IPS-NIHi7 (cell line): ENCODE data around the gene C20orf144.
"Not testable (repeated sequence)": the region's sequence is repeated elsewhere in the genome, so short reads cannot be mapped to it uniquely, and the experiment has no call there.

Experiments used
- DNase-seq: peaks from one replicate; pipeline ENCODE4 v3.0.0; 2012; ENCODE audit warnings: mixed read lengths; ENCODE audit errors: extremely low spot score

The C20orf144 gene

GRCh38 chr20:33662172-33662571, at the start of gene C20orf144:
Gene C20orf144, plus strand, starts transcription at chr20:33662327. Its CDS starts 19 bp downstream, at chr20:33662346.
- no peak for DNase-seq

DNA sequence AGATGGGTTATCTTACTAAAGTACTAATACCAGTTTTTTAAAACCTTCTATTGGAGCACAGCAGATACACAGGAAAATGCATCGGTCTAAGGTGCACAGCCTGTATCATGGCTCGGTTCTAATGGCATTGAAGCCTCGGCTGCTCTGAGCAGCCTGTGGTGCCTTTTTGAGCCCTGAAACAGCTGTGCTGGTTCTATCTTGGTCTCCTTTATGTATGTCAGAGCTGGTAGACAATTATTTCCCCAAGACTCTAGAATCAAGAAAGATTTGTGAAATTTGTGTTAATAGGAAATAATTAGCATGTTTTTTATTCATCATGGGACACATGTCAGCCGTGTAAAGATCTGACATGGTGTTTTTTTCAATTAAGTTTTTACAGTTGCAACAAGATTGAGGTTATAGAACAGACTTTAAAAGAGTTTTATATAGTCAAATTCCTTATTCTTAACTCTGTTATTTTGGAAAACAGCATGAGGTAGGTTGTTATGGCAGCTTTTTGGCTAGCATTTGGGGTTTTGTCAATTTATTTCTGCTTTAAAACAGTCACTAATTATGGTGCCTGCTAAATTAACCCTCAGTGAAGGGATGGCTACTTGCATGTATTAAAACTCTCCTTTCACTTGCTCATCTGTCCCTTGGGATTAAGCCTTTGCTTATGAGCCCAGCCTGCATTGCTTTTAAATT, 40.3 kb upstream of the C20orf144 start:
- no peak for DNase-seq

DNA sequence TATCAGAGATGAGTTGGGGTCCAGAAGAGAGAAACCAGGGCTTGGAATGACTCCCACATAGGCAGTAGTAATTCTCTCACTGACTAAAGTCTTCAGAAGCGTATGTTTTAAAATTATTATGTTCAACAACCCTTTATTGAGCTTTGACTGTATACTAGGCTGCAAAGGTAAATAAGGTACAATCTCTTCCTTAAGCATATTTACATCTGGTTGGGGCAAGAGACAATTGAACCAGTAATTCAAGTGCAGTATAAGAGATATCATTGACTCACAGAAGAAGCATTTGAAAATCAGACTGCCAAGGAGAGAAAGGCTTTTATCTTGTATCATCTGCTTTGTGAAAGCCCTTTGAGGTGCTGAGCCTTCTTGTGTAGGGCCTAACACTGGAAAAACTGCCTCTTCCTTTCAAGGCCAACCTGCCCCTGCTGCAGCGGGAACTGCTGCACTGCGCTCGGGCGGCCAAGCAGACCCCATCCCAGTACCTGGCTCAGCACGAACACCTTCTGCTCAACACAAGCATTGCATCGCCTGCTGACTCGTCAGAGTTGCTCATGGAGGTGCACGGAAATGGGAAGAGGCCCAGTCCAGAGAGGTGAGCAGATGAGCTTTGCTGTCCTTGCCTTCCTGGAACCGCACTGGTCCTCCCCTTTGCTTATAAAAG, 39.3 kb upstream of the C20orf144 start:
- no peak for DNase-seq

GRCh38 chr20:33624399-33624798, 37.7 kb upstream of the C20orf144 start:
- DNase-seq: no peak

DNA sequence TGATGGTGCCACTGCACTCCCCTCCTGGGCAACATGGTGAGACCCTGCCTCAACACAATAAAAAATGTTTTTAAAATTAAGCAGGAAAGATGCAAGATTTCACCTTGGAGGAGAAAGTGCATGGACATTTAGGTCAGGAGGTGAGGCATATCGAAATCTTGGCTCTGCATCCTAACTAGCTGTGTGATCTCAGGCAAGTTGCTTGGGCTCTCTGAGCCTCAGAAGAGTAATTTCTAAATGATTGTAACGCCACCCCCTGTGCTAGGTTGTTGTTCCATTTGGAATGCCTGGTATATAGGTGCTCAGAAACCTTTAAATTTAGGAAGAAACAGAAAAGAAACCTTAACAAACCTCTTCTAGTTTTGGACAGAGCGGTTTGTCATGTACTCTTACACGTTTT, 35.9 kb upstream of the C20orf144 start:
- DNase-seq: no peak

GRCh38 chr20:33627577-33628216, 34.4 kb upstream of the C20orf144 start:
- DNase-seq: no peak

- no peak for DNase-seq
Observed at GRCh38 chr20:33629533-33629932, 32.6 kb upstream of the C20orf144 start.

DNA sequence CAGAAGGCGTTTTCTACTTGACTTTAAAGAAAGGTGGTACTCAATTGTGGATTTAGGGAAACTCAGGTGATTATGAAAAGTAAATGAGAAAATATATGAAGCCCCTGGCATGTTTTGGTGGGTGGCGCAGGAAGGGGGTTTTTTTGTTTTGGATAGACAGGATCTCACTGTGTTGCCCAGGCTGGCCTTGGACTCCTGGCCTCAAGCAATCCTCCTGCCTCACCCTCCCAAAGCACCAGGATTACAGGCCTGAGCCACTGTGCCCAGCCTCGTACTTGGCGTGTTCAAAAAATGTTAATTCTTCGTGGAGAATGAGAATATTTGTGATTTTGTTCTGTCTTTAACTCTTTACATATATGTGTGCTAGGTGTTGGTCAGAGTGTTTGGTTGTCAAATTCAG, 32.1 kb upstream of the C20orf144 start:
- no peak for DNase-seq

GRCh38 chr20:33630507-33630906, 31.6 kb upstream of the C20orf144 start:
- DNase-seq: no peak

GRCh38 chr20:33631910-33632309, 30.2 kb upstream of the C20orf144 start:
- not testable (repeated sequence) for DNase-seq

GRCh38 chr20:33635341-33635740, 26.8 kb upstream of the C20orf144 start:
- no peak for DNase-seq

GRCh38 chr20:33636776-33637175, 25.4 kb upstream of the C20orf144 start:
- no peak for DNase-seq

DNA sequence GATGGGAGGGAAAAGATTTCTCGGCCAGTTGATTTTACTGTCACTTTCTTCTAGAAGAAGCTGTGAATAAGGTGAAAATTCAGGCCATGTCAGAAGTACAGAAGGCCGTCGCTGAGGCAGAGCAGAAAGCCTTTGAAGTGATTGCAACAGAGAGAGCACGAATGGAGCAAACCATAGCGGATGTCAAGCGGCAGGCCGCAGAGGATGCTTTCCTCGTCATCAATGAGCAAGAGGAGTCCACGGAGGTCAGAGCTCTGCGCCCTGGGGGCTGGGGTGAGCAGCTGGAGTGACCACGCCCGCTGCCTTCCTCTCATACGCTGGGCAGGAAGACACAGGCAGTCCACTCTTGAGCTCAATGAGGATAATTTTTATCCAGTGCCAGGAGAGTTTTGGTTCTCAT, 21.8 kb upstream of the C20orf144 start:
- DNase-seq: no peak

GRCh38 chr20:33644313-33645071, 17.6 kb upstream of the C20orf144 start:
- DNase-seq: no peak

DNA sequence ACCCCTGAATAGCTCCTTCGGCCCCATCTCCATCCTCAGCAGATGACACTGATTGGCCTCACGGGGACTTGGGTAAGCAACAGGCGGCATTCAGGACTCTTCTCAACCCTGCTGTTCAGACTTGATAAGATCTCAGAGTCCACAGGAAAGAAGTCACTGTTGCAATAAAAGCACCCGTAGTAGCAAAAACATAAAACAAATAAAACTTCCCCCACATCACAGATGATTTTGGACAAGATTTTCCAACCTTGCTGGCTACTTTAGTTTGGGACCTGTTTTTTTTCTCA, 17.1 kb upstream of the C20orf144 start:
- no peak for DNase-seq

GRCh38 chr20:33645396-33645795, 16.7 kb upstream of the C20orf144 start:
- DNase-seq: no peak

DNA sequence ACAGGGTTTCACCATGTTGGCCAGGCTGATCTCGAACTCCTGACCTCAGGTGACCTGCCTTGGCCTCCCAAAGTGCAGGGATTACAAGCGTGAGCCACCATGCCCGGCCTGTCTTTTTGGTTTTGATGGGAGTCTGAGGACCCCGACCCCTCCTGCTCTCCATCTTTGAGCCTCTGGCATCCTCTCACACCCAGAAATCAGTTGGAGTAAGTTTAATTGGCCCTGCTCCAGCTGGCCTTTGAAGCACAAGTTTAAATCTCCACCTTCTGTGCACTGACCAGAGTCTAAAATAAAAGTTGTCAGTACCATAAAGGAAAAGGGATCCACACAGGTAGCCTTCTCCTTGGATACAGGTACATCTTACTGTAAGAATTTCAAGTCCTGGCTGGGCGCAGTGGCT, 15.9 kb upstream of the C20orf144 start:
- no peak for DNase-seq

- DNase-seq: peak; percentile 79
Observed at GRCh38 chr20:33646959-33647602, 15.0 kb upstream of the C20orf144 start.

- no peak for DNase-seq
Observed at GRCh38 chr20:33647603-33648395, 14.3 kb upstream of the C20orf144 start.

DNA sequence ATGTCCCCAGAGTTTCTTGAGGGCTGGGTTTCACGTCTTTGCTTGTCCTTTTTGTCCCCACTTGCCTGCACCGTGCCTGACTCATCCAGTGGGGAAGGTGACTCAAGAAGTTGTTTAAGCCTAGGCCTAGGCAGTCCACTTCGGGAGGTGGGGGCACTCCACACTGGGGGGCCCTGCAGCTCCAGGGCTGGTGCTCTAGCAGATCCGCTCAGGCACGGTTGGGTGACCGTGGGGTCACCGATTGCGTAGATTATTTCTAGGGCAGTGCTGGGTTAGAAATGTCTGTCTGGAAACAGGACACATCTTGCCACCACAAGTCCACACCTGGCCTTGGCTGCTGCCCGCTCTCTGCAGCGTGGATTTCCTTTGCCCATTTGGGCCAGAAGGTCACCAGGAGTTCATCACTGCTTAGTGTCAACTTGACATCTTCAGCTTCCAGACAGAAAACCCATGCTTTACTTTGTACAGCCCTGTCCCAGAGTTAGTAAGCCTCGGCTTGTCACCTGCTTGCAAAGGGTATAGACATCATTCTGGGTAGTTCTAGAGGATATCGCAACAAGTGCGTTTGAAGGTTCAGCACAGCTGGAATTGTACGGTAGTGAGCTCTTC, 13.6 kb upstream of the C20orf144 start:
- no peak for DNase-seq

DNA sequence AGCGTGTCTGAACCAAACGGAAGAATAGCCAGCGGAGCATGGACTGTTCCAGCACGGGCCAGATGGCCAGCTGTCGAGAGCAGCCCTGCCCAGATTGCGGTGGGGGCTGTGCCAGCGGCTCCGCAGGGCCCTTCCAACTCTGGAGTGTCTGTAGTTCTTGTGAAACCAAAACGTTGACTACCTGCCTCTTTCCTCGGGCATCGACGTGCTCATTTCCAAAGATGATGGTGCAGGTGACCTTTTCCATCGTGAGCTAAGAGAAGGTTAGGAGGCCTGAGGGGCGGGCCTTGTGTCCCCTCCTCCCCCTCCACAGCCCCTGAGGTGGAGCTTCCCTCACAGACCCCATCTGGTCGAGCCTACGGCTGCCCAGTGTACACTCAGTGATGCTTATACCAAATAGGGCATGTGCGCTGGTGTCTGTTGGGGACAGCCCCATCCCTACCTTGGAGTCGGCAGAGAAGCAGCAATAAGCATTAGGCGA, 12.9 kb upstream of the C20orf144 start:
- no peak for DNase-seq
